ENCODE data around the gene LBX2.
A peak's percentile ranks its signal among the peaks of the same experiment; 100 is the strongest.
"Not testable (repeated sequence)": the region's sequence is repeated elsewhere in the genome, so short reads cannot be mapped to it uniquely, and the experiment has no call there.

LBX2 gene

GRCh38 chr2:74482801-74483674, 16.4 kb downstream of the LBX2 start, which contains the start of the genes CCDC142 and TTC31:
Gene CCDC142 (minus strand): TSS chr2:74482998. CDS start chr2:74482837, 161 bp downstream.
Gene TTC31 (plus strand): TSS chr2:74483081. CDS start chr2:74483096, 15 bp downstream.
- DNase-seq (ENCODE audit: low spot score) = peak; percentile 97

GRCh38 chr2:74481961-74482800, 17.2 kb downstream of the LBX2 start:
- no peak for DNase-seq (ENCODE audit: low spot score)

GRCh38 chr2:74481431-74481830, 18.0 kb downstream of the LBX2 start:
- DNase-seq (ENCODE audit: low spot score) = no peak

- DNase-seq (ENCODE audit: low spot score) = no peak
Observed at GRCh38 chr2:74474899-74475298, 24.5 kb downstream of the LBX2 start.

- DNase-seq (ENCODE audit: low spot score) = no peak
Observed at GRCh38 chr2:74474481-74474880, 24.9 kb downstream of the LBX2 start.

GRCh38 chr2:74472945-74473258, 26.5 kb downstream of the LBX2 start:
- DNase-seq (ENCODE audit: low spot score) = no peak

- peak; percentile 96 for DNase-seq (ENCODE audit: low spot score)
Observed at GRCh38 chr2:74472086-74472944, 27.1 kb downstream of the LBX2 start, which contains the start of gene MRPL53. Gene MRPL53 (minus strand): TSS chr2:74472680. CDS start chr2:74472660, 20 bp downstream.

GRCh38 chr2:74471332-74472065, 27.9 kb downstream of the LBX2 start:
- DNase-seq (ENCODE audit: low spot score) = no peak

- DNase-seq (ENCODE audit: low spot score) = not testable (repeated sequence)
Observed at GRCh38 chr2:74470742-74471141, 28.7 kb downstream of the LBX2 start.

GRCh38 chr2:74464406-74464805, 35.0 kb downstream of the LBX2 start:
- DNase-seq (ENCODE audit: low spot score) = no peak

GRCh38 chr2:74462786-74463105, 36.7 kb downstream of the LBX2 start:
- no peak for DNase-seq (ENCODE audit: low spot score)

- DNase-seq (ENCODE audit: low spot score) = no peak
Observed at GRCh38 chr2:74462054-74462785, 37.2 kb downstream of the LBX2 start.

GRCh38 chr2:74461187-74462053, 38.0 kb downstream of the LBX2 start:
- DNase-seq (ENCODE audit: low spot score) = no peak

GRCh38 chr2:74460187-74460586, 39.2 kb downstream of the LBX2 start:
- not testable (repeated sequence) for DNase-seq (ENCODE audit: low spot score)

GRCh38 chr2:74459503-74460118, 39.8 kb downstream of the LBX2 start:
- DNase-seq (ENCODE audit: low spot score) = not testable (repeated sequence)

GRCh38 chr2:74458938-74459363, 40.5 kb downstream of the LBX2 start:
- DNase-seq (ENCODE audit: low spot score) = no peak

- peak; percentile 100 for DNase-seq (ENCODE audit: low spot score)
Observed at GRCh38 chr2:74458132-74458937, 41.1 kb downstream of the LBX2 start, which contains the start of gene WBP1. Gene WBP1 (plus strand): TSS chr2:74458438. CDS start chr2:74458603, 165 bp downstream.

- no peak for DNase-seq (ENCODE audit: low spot score)
Observed at GRCh38 chr2:74457549-74458131, 41.8 kb downstream of the LBX2 start.
